Osteocyte (in vitro differentiated cells): Measurements from ENCODE around the gene ZNF738. TPM values are rescaled to one million over a fixed set of nuclear protein-coding genes. Genes with fewer than 3 reads are reported as not detected.
A peak's percentile ranks its signal among the peaks of the same experiment; 100 is the strongest.

ENCODE experiments used
- DNase-seq: peaks from one replicate; pipeline ENCODE4 v3.0.0; 2021; ENCODE audit warnings: mixed read lengths; ENCODE audit not compliant: unreplicated experiment; ENCODE audit errors: extremely low spot score
- H3K27ac Mint-ChIP-seq: one replicate; pipeline ENCODE4 v1.8.0; 2021; ENCODE audit warnings: mild to moderate bottlenecking, mixed read lengths; ENCODE audit not compliant: unreplicated experiment
- H3K27me3 Mint-ChIP-seq: one replicate; pipeline ENCODE4 v1.8.0; 2021; ENCODE audit warnings: mixed read lengths; ENCODE audit not compliant: unreplicated experiment
- H3K36me3 Mint-ChIP-seq: one replicate; pipeline ENCODE4 v1.8.0; 2021; ENCODE audit warnings: mixed read lengths; ENCODE audit not compliant: unreplicated experiment
- H3K4me1 Mint-ChIP-seq: one replicate; pipeline ENCODE4 v1.8.0; 2021; ENCODE audit warnings: mixed read lengths; ENCODE audit not compliant: unreplicated experiment
- H3K4me3 Mint-ChIP-seq: one replicate; pipeline ENCODE4 v1.8.0; 2021; ENCODE audit warnings: mild to moderate bottlenecking, moderate library complexity, mixed read lengths; ENCODE audit not compliant: unreplicated experiment
- H3K9me3 Mint-ChIP-seq: one replicate; pipeline ENCODE4 v1.8.0; 2021; ENCODE audit warnings: mixed read lengths; ENCODE audit not compliant: unreplicated experiment
- CTCF ChIP-seq: fragments of 200-600 bp; sonication (generic); IDR thresholded peaks from 2 replicates; pipeline ENCODE4 v1.5.0; 2021; ENCODE audit warnings: antibody characterized with exemption, mild to moderate bottlenecking, moderate library complexity
- total RNA-seq: library from RNA; stranded (reverse); gene quantifications from 2 replicates; pipeline ENCODE4 v1.2.1, GENCODE V29; 2021

Gene ZNF738
- total RNA-seq, 1 donor from 2014 or later, result 6.9 TPM

GRCh38 chr19:21383980-21384582, 25.3 kb downstream of the ZNF738 start:
- Mint-ChIP-seq H3K36me3 (peaks cover 51% of the 10 kb centered on the region), H3K9me3 (peaks cover 56% of the 10 kb centered on the region), H3K4me3 (no peak overlapping the region), H3K4me1 (no peaks in the 10 kb centered on the region), H3K27me3 (no peaks in the 10 kb centered on the region), H3K27ac (no peak overlapping the region)
- TF ChIP-seq CTCF, result no peak
- DNase-seq, result no peak

DNA sequence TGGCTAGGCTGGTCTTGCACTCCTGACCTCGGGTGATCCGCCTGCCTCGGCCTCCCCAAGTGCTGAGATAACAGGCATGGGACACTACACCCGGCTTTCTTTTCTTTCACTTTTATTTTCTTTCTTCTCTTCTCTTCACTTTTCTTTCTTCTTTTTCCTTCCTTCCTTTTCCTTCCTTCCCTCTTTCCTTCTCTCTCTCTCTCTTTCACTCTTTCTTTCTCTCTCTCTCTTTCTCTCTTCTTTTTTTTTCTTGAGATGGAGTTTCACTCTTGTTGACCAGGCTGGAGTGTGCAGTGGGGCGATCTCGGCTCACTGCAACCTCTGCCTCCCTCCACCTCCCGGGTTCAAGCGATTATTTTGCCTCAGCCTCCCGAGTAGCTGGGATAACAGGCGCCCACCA, 37.3 kb downstream of the ZNF738 start:
- TF ChIP-seq CTCF, result no peak

DNA sequence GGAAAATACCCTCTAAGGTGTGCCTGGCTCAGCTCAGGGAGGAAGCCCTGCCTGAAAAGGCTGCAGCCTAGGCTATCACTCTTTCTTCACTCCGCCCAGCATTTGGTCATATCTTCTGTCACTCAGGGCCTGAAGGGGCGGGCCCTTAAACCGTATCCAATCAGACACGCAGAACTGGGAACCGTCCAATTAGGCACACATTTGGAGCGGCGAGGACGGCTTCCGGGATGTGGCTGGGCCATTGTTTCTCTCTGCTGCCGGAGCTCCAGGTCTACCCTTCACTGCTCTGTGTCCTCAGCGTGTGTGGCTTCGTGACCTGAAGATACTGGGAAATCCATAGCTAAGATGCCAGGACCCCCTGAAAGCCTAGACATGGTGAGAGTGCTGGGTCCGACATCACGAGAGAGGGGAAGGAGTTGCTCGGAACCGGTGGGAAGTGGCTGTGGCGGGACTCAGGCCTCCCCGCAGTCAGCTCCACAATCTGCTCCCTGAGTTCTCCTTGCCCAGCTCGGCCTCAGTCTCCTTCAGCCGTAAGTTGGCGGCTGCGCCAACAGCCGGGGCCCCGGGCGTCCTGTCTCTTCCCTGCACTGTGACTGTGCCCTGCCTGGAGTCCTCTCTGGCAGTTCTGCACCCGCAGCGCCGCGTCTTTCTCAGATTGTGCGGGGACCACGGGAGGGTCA, 38.2 kb downstream of the ZNF738 start, which contains the start of gene ZNF493:
ZNF493 (plus strand) TSS at position 241 of the 680 bp plus-strand sequence; CDS start at position 346, 105 bp downstream.
- peak within 1 kb of the TSS; percentile 98 for H3K4me3 Mint-ChIP-seq
- H3K36me3 Mint-ChIP-seq, result peaks cover 28% of the 10 kb centered on the region
- DNase-seq, result peak; percentile 95
- H3K9me3 Mint-ChIP-seq, result peaks cover 25% of the 10 kb centered on the region
- H3K27ac Mint-ChIP-seq, result peak within 1 kb of the TSS; percentile 99
- H3K4me1 Mint-ChIP-seq, result peaks cover 26% of the 10 kb centered on the region
- TF ChIP-seq CTCF, result no peak
- no peaks in the 10 kb centered on the region for H3K27me3 Mint-ChIP-seq

More for the DNA sequence above, 37.3 kb downstream of the ZNF738 start:
- DNase-seq, result no peak
- peaks cover 25% of the 10 kb centered on the region for H3K36me3 Mint-ChIP-seq
- H3K9me3 Mint-ChIP-seq, result peaks cover 28% of the 10 kb centered on the region
- no peaks in the 10 kb centered on the region for H3K27me3 Mint-ChIP-seq
- H3K27ac Mint-ChIP-seq, result no peak overlapping the region
- H3K4me1 Mint-ChIP-seq, result peaks cover 26% of the 10 kb centered on the region
- no peak overlapping the region for H3K4me3 Mint-ChIP-seq

DNA sequence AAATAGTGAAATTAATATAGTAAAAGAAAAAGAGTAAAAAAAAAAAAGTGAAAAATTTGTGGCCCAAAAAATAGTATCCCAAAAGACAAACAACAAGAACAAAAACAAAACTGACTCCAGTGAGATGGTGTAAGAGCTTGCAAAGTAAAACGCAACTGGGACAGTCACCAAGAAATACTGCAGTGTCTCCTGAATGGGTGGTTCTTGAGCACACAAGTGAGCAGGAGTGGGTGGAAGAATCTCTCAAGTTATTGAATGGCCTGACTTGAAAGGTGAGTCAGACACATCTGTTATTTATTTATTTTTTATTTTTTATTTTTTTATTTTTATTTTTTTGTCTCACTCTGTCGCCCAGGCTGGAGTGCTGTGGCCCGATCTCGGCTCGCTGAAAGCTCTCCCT, 40.1 kb downstream of the ZNF738 start:
- peaks cover 26% of the 10 kb centered on the region for H3K4me1 Mint-ChIP-seq
- peaks cover 21% of the 10 kb centered on the region for H3K9me3 Mint-ChIP-seq
- peak overlapping the region; percentile 56 for H3K4me3 Mint-ChIP-seq
- H3K27ac Mint-ChIP-seq, result no peak overlapping the region
- no peak for TF ChIP-seq CTCF
- no peak for DNase-seq
- H3K36me3 Mint-ChIP-seq, result peaks cover 45% of the 10 kb centered on the region
- H3K27me3 Mint-ChIP-seq, result no peaks in the 10 kb centered on the region

DNA sequence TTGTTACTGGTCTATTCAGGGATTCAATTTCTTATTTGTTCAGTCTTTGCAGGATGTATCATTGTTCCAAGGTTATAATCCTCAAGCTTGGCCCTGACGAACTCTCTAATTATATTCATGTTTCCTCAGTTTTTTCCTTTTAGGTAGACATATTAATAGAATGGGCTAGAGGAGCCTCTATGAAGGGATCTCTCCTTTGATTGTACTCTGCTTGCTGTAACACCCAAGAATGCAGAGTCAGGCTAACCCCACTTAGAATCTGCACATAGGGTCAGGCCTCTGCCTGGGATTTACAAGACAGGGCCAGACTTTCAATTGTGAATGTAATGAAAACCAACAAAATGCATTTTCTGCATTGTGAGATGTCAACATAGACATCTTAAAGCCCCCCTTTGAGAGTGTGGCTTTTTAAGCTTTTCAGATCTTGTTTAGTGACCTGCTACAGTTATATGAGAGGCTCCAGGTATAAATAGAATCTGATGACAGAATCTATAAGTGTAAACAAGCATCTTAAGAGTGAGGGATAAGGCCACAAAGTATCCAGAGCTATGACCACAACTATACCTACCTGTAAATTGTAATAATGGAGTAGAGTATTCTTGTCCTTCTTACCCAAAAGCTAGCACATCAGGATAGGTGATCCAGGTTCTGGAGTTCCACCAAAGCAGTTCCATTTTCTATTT, 43.6 kb downstream of the ZNF738 start:
- Mint-ChIP-seq H3K4me1 (peaks cover 25% of the 10 kb centered on the region), H3K27ac (no peak overlapping the region), H3K36me3 (peaks cover 66% of the 10 kb centered on the region), H3K9me3 (peaks cover 29% of the 10 kb centered on the region), H3K4me3 (no peak overlapping the region), H3K27me3 (no peaks in the 10 kb centered on the region)
- no peak for DNase-seq
- TF ChIP-seq CTCF, result no peak
